ENCODE data around the gene COL11A1. TPM values are rescaled to one million over a fixed set of nuclear protein-coding genes. Genes with fewer than 3 reads are reported as not detected.
"Not testable (repeated sequence)": the region's sequence is repeated elsewhere in the genome, so short reads cannot be mapped to it uniquely, and the experiment has no call there.

Gene COL11A1
- total and polyA plus RNA-seq, 9 of the 15 experiments (the other 6 are each of a cell fraction or from before 2014, with no cell fraction given): 0.07 TPM; not detected in 8

DNA sequence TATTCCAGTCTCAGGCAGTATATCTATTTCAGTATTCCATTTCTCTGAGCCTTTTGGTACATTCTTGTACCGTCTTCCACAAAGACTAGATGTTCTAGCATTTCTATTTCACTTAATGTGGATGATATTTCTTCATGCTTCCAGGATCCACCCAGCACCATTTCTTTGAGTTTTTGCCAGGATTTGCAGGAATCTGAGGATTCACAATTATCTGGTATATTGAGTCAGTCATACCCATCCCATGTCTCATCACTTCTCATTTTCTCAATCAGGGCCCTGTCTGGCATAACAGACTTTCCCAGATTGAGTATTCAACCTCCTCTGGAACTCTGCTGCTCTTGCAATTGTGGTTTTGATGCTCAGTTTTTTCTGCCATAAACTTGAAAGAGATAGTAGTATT, 20.9 kb upstream of the COL11A1 start (continued):
- TF ChIP-seq, protein P1, sequence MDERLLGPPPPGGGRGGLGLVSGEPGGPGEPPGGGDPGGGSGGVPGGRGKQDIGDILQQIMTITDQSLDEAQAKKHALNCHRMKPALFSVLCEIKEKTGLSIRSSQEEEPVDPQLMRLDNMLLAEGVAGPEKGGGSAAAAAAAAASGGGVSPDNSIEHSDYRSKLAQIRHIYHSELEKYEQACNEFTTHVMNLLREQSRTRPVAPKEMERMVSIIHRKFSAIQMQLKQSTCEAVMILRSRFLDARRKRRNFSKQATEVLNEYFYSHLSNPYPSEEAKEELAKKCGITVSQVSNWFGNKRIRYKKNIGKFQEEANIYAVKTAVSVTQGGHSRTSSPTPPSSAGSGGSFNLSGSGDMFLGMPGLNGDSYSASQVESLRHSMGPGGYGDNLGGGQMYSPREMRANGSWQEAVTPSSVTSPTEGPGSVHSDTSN (CRISPR knock-in tag; IDR thresholded peaks at IDR 0.05; ENCODE audit: low read depth): no peak
- TF ChIP-seq, protein P1 (tag; conservative IDR thresholded peaks at IDR 0.05; ENCODE audit: low read depth): no peak
- no peak for TF ChIP-seq GTF2E2 (tag; IDR thresholded peaks at IDR 0.05)

DNA sequence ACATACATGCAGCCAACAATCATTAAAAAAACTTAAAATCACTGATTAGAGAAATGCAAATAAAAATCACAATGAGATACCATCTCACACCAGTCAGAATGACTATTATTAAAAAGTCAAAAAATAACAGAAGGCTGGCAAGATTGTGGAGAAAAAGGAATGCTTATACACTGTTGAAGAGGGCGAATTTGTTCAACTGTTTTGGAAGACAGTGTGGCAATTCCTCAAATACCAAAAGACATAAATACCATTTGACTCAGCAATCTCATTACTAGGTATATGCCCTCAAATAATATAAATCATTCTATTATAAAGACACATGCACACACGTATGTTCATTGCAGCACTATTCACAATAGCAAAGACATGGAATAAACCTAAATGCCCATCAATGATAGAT, 19.9 kb upstream of the COL11A1 start:
- H3K4me1 ChIP-seq (replicated peaks in 1 of 2; ENCODE audit: control insufficient read depth in 2 of 2, insufficient read depth in 2 of 2, low read length in 2 of 2); H3K4me2 ChIP-seq (ENCODE audit: insufficient read depth, low read length); H3K9me3 ChIP-seq (replicated peaks; ENCODE audit: control insufficient read depth, insufficient read depth, low read depth, low read length); CTCF ChIA-PET (ENCODE audit: low intra/inter-chr PET ratio); FAIRE-seq; H3K9ac ChIP-seq (ENCODE audit: insufficient read depth in 1 of 2, low read depth in 2 of 2, low read length in 2 of 2); H3K27ac ChIP-seq (ENCODE audit: extremely low read depth, low read depth, low read length); BruUV-seq (replicated peaks); H3K36me3 ChIP-seq (ENCODE audit: control insufficient read depth, insufficient read depth, low read length); H3K79me2 ChIP-seq (ENCODE audit: control insufficient read depth, insufficient read depth, low read length); in situ Hi-C loops (cut with MboI); H3K27me3 ChIP-seq (ENCODE audit: control insufficient read depth in 2 of 2, insufficient read depth in 2 of 2, low read length in 2 of 2); ATAC-seq; POLR2A ChIA-PET; H3K9me1 ChIP-seq (ENCODE audit: control insufficient read depth, insufficient read depth, low read length); DNase-seq (ENCODE audit: extremely low read depth in 1 of 4, low spot score in 3 of 4); H3K4me3 ChIP-seq; intact Hi-C loops (cut with micrococcal nuclease); H4K20me1 ChIP-seq (replicated peaks; ENCODE audit: control insufficient read depth, insufficient read depth, low read length); H2AFZ ChIP-seq (ENCODE audit: low read depth, low read length): not testable (repeated sequence)
- 0% methylated on average over 2 of the region's 2 CpGs for WGBS (ENCODE audit: insufficient coverage, low coverage, missing lambda C conversion rate)
